A549 (cell line): ENCODE measurements around the gene MUC2. TPM values are rescaled to one million over a fixed set of nuclear protein-coding genes. Genes with fewer than 3 reads are reported as not detected.

Experiments
- ATAC-seq, 2 experiments: fragments of 200-7000 bp in 1 of 2; fragments of >200 bp in 1 of 2; cut with Nextera tagmentation in 1 of 2; cut with Tn5 transposase in 1 of 2; 3 replicates each; pipeline versions ENCODE4 v1.8.0 to v1.9.1; 2018 to 2020; ENCODE audit warnings: mild to moderate bottlenecking in 1 of 2, moderate library complexity in 1 of 2
- CTCF ChIA-PET: fragments of 300-600 bp; sonication (Branson Sonifier 250); formaldehyde crosslinking; extraction: SDS; loops from one replicate; lab custom pipeline; 2021; ENCODE audit warnings: antibody characterized with exemption, inconsistent platforms; lab: Yijun Ruan, JAX
- POLR2A ChIA-PET: fragments of 350-600 bp; formaldehyde crosslinking; extraction: SDS; loops from one replicate; lab custom pipeline; 2021; ENCODE audit warnings: antibody characterized with exemption, inconsistent platforms; lab: Yijun Ruan, JAX
- DNase-seq, 2 experiments: peaks; one replicate each; pipeline versions ENCODE4 v3.0.0 to v3.0.0-alpha.2; 2011 to 2016; ENCODE audit warnings: low read depth in 1 of 2, low spot score in 1 of 2
- FAIRE-seq: peaks from 2 replicates; lab custom pipeline; 2011; peaks lifted over from hg19 to GRCh38; lab: Jason Lieb, UNC
- H3K27ac ChIP-seq, 2 experiments: fragments of >200 bp; sonication (Bioruptor Twin); formaldehyde crosslinking; 3 replicates each; pipeline ENCODE4 v1.5.1; 2016 to 2017
- H3K4me1 ChIP-seq: fragments of >200 bp; sonication (Bioruptor Twin); formaldehyde crosslinking; 3 replicates; pipeline ENCODE4 v1.6.1; 2016
- H3K4me2 ChIP-seq: fragments of >200 bp; sonication (Bioruptor Twin); formaldehyde crosslinking; 3 replicates; pipeline ENCODE4 v1.6.1; 2016
- H3K4me3 ChIP-seq: fragments of >200 bp; sonication (Bioruptor Twin); formaldehyde crosslinking; 3 replicates; pipeline ENCODE4 v1.5.1; 2016
- H3K9me3 ChIP-seq: fragments of >200 bp; sonication (Bioruptor Twin); formaldehyde crosslinking; 3 replicates; pipeline ENCODE4 v1.6.1; 2016
- CHD2 ChIP-seq: fragments of 150-350 bp; IDR thresholded peaks from 2 replicates; pipeline ENCODE4 v1.6.1; 2014; ENCODE audit warnings: low read length; ENCODE audit not compliant: partially characterized antibody
- CHD4 ChIP-seq: fragments of 200-600 bp; sonication (generic); IDR thresholded peaks from 2 replicates; pipeline ENCODE4 v1.6.1; 2016; ENCODE audit warnings: antibody characterized with exemption, mild to moderate bottlenecking, borderline replicate concordance
- EP300 ChIP-seq, 2 experiments: fragments of >200 bp; sonication (Bioruptor Twin); formaldehyde crosslinking; IDR thresholded peaks; 2 replicates in 1 of 2; 3 replicates in 1 of 2; pipeline ENCODE4 v1.6.1; 2016 to 2017
- FOSL2 ChIP-seq, 2 experiments: fragments of 450-650 bp in 1 of 2; fragments of >200 bp in 1 of 2; sonication (Bioruptor Twin) in 1 of 2; formaldehyde crosslinking; IDR thresholded peaks; 2 replicates each; pipeline versions ENCODE4 v1.5.0 to v1.6.1; 2016 to 2020; ENCODE audit warnings: mild to moderate bottlenecking in 1 of 2, moderate library complexity in 1 of 2
- FOXS1 ChIP-seq: fragments of 250-450 bp; sonication (Bioruptor Pico); IDR thresholded peaks from 2 replicates; pipeline ENCODE4 v1.5.0; 2020; ENCODE audit warnings: mild to moderate bottlenecking, moderate library complexity
- HEYL ChIP-seq: fragments of 250-450 bp; sonication (Bioruptor Pico); IDR thresholded peaks from 2 replicates; pipeline ENCODE4 v1.8.0; 2021; ENCODE audit warnings: mild to moderate bottlenecking, moderate library complexity
- HOXB13 ChIP-seq: fragments of 250-450 bp; sonication (Bioruptor Pico); IDR thresholded peaks from 2 replicates; pipeline ENCODE4 v1.5.0; 2020; ENCODE audit warnings: low read depth, mild to moderate bottlenecking, moderate library complexity
- KDM5A ChIP-seq: fragments of 200-600 bp; sonication (generic); IDR thresholded peaks from 2 replicates; pipeline ENCODE4 v1.6.1; 2016; ENCODE audit warnings: antibody characterized with exemption, mild to moderate bottlenecking
- MYC ChIP-seq: IDR thresholded peaks from 2 replicates; pipeline ENCODE4 v1.6.1; 2012; ENCODE audit warnings: mild to moderate bottlenecking, inconsistent platforms, low read length, improper control_type of control experiment, borderline replicate concordance
- NPAS2 ChIP-seq: fragments of 250-450 bp; sonication (Bioruptor Pico); IDR thresholded peaks from 2 replicates; pipeline ENCODE4 v1.8.0; 2022; ENCODE audit warnings: mild to moderate bottlenecking, moderate library complexity, borderline replicate concordance
- POLR2A ChIP-seq: IDR thresholded peaks from 2 replicates; pipeline ENCODE4 v1.6.1; 2012; ENCODE audit warnings: mild to moderate bottlenecking, low read length
- POLR2AphosphoS2 ChIP-seq: conservative IDR thresholded peaks from 2 replicates; pipeline ENCODE4 v1.6.1; 2012; ENCODE audit warnings: low read length, improper control_type of control experiment, inconsistent platforms
- RAD21 ChIP-seq, 2 experiments: fragments of >200 bp in 1 of 2; sonication (Bioruptor Twin) in 1 of 2; formaldehyde crosslinking in 1 of 2; IDR thresholded peaks in 1 of 2; conservative IDR thresholded peaks in 1 of 2; 2 replicates in 1 of 2; 3 replicates in 1 of 2; pipeline ENCODE4 v1.6.1; 2012 to 2018; ENCODE audit warnings: inconsistent platforms in 1 of 2
- RCOR1 ChIP-seq: fragments of 150-350 bp; IDR thresholded peaks from 2 replicates; pipeline ENCODE4 v1.6.1; 2014; ENCODE audit warnings: antibody characterized with exemption, low read length, low read depth
- RFX5 ChIP-seq: fragments of 450-650 bp; IDR thresholded peaks from 2 replicates; pipeline ENCODE4 v1.7.1; 2014; ENCODE audit warnings: antibody characterized with exemption, mild to moderate bottlenecking, moderate library complexity
- SREBF2 ChIP-seq: fragments of 450-650 bp; IDR thresholded peaks from 2 replicates; pipeline ENCODE4 v1.6.1; 2014; ENCODE audit warnings: mild to moderate bottlenecking, moderate library complexity
- ZC3H11A ChIP-seq: fragments of 450-650 bp; IDR thresholded peaks from 2 replicates; pipeline ENCODE4 v1.6.1; 2014; ENCODE audit warnings: antibody characterized with exemption, mild to moderate bottlenecking
- ZFP36 ChIP-seq: fragments of 450-650 bp; IDR thresholded peaks from 2 replicates; pipeline ENCODE4 v1.6.1; 2014; ENCODE audit warnings: borderline replicate concordance; ENCODE audit not compliant: partially characterized antibody
- ZNF302 ChIP-seq: fragments of 250-450 bp; sonication (Bioruptor Pico); IDR thresholded peaks from 2 replicates; pipeline ENCODE4 v1.9.0; 2021; ENCODE audit warnings: inconsistent platforms, mild to moderate bottlenecking, moderate library complexity
- WGBS: methylation state at CpG from one replicate; pipeline ENCODE4 v1.1.6; 2017; ENCODE audit errors: missing lambda C conversion rate; 5-methylcytosine and 5-hydroxymethylcytosine counted together
- polyA plus RNA-seq, 4 experiments: library from polyadenylated mRNA; depleted of rRNA in 3 of 4; stranded (reverse); fragments of >200 nt; fragmentation: RNase III in 1 of 4; extraction: RNeasy Plus Mini Kit Qiagen cat#74134 plus additional on column Dnase treatment in 1 of 4; gene quantifications; 2 replicates in 3 of 4; 3 replicates in 1 of 4; pipeline ENCODE4 v1.2.3, GENCODE V29; 2011 to 2017
- TF ChIP-seq, protein P1 (sequence below): fragments of 200-600 bp; sonication (generic); IDR thresholded peaks from 2 replicates; pipeline ENCODE4 v1.6.1; 2016; ENCODE audit warnings: antibody characterized with exemption, mild to moderate bottlenecking, moderate library complexity
- TF ChIP-seq, protein P2 (sequence below): fragments of >200 bp; sonication (Bioruptor Twin); formaldehyde crosslinking; IDR thresholded peaks from 2 replicates; pipeline ENCODE4 v1.6.1; 2016
- TF ChIP-seq, protein P3 (sequence below): fragments of 150-350 bp; IDR thresholded peaks from 2 replicates; pipeline ENCODE4 v1.6.1; 2014; ENCODE audit warnings: low read depth, mild to moderate bottlenecking, low read length
- TF ChIP-seq, protein P4 (sequence below): fragments of 250-450 bp; sonication (Bioruptor Pico); IDR thresholded peaks from 2 replicates; pipeline ENCODE4 v1.5.0; 2021; ENCODE audit warnings: mild to moderate bottlenecking, moderate library complexity, borderline replicate concordance
- TF ChIP-seq, protein P5 (sequence below): fragments of >200 bp; sonication (Bioruptor Twin); formaldehyde crosslinking; IDR thresholded peaks from 3 replicates; pipeline ENCODE4 v1.5.1; 2016

MUC2 gene
- polyA plus RNA-seq, 2 of the 4 experiments (the other 2 are of a cell fraction): 0.01 to 0.03 TPM

DNA sequence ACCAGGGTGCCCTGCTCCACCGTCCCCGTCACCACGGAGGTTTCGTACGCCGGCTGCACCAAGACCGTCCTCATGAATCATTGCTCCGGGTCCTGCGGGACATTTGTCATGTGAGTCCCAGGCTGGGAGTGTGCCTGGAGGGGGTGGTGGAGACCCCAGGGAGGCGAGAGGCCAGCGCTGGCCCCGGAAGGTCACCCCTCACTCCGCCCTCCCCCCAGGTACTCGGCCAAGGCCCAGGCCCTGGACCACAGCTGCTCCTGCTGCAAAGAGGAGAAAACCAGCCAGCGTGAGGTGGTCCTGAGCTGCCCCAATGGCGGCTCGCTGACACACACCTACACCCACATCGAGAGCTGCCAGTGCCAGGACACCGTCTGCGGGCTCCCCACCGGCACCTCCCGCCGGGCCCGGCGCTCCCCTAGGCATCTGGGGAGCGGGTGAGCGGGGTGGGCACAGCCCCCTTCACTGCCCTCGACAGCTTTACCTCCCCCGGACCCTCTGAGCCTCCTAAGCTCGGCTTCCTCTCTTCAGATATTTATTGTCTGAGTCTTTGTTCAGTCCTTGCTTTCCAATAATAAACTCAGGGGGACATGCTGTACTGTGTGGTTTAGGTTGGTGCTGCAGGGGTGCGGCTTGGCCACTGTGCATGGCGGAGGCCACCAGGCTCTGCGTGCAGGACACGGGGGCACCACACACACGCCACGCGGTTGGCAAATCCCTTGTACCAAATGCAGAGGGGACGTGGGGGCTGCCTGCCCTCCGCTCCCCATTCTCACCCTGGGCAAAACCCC, 35.4 kb downstream of the MUC2 start:
- ChIA-PET POLR2A (no interaction called here), CTCF (no interaction called here)
- no peak for FAIRE-seq
- Histone ChIP-seq H3K4me3 (no peak overlapping the region), H3K27ac (no peak overlapping the region), H3K9me3 (no peaks in the 10 kb centered on the region), H3K4me1 (0 out of 3 replicates have a peak, but pooled peaks cover 3% of the 10 kb centered on the region), H3K4me2 (no peak overlapping the region)
- TF ChIP-seq POLR2A (no peak), RFX5 (no peak), RCOR1 (no peak), MYC (no peak), SREBF2 (no peak), ZC3H11A (no peak)
- no peak for DNase-seq
- ATAC-seq: no peak
- WGBS: 88% methylated on average over 38 of the region's 39 CpGs

DNA sequence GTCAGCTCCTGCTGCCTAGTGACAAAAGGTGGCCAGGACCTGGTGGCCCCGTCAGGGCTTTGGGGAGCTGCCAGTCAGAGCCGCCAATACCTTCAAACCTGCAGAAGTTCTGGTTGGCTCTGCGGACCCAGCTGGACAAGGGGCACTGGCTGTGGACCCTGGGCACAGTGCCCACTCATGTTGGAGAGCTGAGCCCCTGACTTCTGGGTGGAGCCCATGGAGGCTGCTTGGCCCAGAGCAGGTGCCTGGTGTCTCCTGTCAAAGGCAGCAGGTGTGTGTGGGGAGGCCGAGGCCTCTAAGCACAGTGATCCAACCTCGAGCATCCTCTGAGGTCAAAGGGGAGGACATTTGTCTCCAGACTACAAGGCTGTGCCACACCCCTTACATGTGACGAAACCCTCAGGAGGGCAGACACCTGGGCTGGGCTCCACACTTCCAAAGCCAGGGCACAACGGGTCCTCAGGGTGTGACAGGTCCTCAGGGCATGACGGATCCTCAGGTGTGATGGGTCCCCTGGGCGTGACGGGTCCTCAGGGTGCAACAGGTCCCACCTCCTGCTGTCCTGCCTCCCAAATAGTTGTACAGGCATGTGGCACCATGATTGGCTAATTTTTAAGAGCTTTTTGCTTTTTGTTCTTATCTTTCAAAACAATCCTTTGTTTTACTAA, 37.0 kb downstream of the MUC2 start:
- no peak for DNase-seq
- 0 out of 3 replicates have a peak, but pooled peaks cover 5% of the 10 kb centered on the region for H3K4me1 ChIP-seq
- CTCF ChIA-PET: interaction anchor here (1.0 to 3.5 kb wide), 5 partner anchors 8 to 404 kb away, joined by 4 to 29 read pairs (median 6); no protein-coding TSS in a partner anchor
- H3K9me3 ChIP-seq: no peaks in the 10 kb centered on the region
- POLR2A ChIA-PET: no interaction called here
- no peak for ATAC-seq
- FAIRE-seq: no peak
- no peak overlapping the region for H3K4me3 ChIP-seq
- H3K27ac ChIP-seq: no peak overlapping the region
- no peak overlapping the region for H3K4me2 ChIP-seq
- 78% methylated on average over 8 of the region's 10 CpGs for WGBS
- TF ChIP-seq HEYL (CRISPR knock-in tag) (no peak), CHD2 (no peak), RAD21 (conservative IDR thresholded peaks at IDR 0.05 in 1 of 2, IDR thresholded peaks at IDR 0.05 in 1 of 2) (no peak), KDM5A (no peak), FOSL2 (IDR thresholded peaks at IDR 0.05) (no peak), FOSL2 (CRISPR knock-in tag; IDR thresholded peaks at IDR 0.05) (no peak), ZNF302 (CRISPR knock-in tag) (no peak), ZC3H11A (no peak), HOXB13 (CRISPR knock-in tag) (no peak), EP300 (IDR thresholded peaks at IDR 0.05) (no peak), ZFP36 (no peak), POLR2AphosphoS2 (no peak), FOXS1 (CRISPR knock-in tag) (no peak), NPAS2 (CRISPR knock-in tag) (no peak), CHD4 (no peak)
- TF ChIP-seq, protein P1, sequence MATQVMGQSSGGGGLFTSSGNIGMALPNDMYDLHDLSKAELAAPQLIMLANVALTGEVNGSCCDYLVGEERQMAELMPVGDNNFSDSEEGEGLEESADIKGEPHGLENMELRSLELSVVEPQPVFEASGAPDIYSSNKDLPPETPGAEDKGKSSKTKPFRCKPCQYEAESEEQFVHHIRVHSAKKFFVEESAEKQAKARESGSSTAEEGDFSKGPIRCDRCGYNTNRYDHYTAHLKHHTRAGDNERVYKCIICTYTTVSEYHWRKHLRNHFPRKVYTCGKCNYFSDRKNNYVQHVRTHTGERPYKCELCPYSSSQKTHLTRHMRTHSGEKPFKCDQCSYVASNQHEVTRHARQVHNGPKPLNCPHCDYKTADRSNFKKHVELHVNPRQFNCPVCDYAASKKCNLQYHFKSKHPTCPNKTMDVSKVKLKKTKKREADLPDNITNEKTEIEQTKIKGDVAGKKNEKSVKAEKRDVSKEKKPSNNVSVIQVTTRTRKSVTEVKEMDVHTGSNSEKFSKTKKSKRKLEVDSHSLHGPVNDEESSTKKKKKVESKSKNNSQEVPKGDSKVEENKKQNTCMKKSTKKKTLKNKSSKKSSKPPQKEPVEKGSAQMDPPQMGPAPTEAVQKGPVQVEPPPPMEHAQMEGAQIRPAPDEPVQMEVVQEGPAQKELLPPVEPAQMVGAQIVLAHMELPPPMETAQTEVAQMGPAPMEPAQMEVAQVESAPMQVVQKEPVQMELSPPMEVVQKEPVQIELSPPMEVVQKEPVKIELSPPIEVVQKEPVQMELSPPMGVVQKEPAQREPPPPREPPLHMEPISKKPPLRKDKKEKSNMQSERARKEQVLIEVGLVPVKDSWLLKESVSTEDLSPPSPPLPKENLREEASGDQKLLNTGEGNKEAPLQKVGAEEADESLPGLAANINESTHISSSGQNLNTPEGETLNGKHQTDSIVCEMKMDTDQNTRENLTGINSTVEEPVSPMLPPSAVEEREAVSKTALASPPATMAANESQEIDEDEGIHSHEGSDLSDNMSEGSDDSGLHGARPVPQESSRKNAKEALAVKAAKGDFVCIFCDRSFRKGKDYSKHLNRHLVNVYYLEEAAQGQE: no peak
- TF ChIP-seq, protein P2, sequence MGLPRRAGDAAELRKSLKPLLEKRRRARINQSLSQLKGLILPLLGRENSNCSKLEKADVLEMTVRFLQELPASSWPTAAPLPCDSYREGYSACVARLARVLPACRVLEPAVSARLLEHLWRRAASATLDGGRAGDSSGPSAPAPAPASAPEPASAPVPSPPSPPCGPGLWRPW: no peak
- TF ChIP-seq, protein P3, sequence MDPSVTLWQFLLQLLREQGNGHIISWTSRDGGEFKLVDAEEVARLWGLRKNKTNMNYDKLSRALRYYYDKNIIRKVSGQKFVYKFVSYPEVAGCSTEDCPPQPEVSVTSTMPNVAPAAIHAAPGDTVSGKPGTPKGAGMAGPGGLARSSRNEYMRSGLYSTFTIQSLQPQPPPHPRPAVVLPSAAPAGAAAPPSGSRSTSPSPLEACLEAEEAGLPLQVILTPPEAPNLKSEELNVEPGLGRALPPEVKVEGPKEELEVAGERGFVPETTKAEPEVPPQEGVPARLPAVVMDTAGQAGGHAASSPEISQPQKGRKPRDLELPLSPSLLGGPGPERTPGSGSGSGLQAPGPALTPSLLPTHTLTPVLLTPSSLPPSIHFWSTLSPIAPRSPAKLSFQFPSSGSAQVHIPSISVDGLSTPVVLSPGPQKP: no peak
- TF ChIP-seq, protein P4, sequence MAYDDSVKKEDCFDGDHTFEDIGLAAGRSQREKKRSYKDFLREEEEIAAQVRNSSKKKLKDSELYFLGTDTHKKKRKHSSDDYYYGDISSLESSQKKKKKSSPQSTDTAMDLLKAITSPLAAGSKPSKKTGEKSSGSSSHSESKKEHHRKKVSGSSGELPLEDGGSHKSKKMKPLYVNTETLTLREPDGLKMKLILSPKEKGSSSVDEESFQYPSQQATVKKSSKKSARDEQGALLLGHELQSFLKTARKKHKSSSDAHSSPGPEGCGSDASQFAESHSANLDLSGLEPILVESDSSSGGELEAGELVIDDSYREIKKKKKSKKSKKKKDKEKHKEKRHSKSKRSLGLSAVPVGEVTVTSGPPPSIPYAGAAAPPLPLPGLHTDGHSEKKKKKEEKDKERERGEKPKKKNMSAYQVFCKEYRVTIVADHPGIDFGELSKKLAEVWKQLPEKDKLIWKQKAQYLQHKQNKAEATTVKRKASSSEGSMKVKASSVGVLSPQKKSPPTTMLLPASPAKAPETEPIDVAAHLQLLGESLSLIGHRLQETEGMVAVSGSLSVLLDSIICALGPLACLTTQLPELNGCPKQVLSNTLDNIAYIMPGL (CRISPR knock-in tag): no peak
- TF ChIP-seq, protein P5, sequence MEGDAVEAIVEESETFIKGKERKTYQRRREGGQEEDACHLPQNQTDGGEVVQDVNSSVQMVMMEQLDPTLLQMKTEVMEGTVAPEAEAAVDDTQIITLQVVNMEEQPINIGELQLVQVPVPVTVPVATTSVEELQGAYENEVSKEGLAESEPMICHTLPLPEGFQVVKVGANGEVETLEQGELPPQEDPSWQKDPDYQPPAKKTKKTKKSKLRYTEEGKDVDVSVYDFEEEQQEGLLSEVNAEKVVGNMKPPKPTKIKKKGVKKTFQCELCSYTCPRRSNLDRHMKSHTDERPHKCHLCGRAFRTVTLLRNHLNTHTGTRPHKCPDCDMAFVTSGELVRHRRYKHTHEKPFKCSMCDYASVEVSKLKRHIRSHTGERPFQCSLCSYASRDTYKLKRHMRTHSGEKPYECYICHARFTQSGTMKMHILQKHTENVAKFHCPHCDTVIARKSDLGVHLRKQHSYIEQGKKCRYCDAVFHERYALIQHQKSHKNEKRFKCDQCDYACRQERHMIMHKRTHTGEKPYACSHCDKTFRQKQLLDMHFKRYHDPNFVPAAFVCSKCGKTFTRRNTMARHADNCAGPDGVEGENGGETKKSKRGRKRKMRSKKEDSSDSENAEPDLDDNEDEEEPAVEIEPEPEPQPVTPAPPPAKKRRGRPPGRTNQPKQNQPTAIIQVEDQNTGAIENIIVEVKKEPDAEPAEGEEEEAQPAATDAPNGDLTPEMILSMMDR: no peak
